T-helper 2 cell treated with Interferon-gamma antibody and Interleukin-4, amounts not matched to agents 100 ng/mL and 5 ng/mL, for 36 hours (primary cell): ENCODE results near the gene COL23A1. TPM values are rescaled to one million over a fixed set of nuclear protein-coding genes. Genes with fewer than 3 reads are reported as not detected.

Source experiments
- intact Hi-C: fragments of 100-400 bp; cut with micrococcal nuclease; formaldehyde crosslinking; loops from one replicate; pipeline ENCODE4 v1.15.1; 2023
- total RNA-seq: library from RNA; stranded (reverse); gene quantifications from 2 replicates; pipeline ENCODE4 v1.2.3, GENCODE V29; 2022

Gene COL23A1
- total RNA-seq, 1 donor from 2014 or later, result 0.09 TPM

GRCh38 chr5:178557416-178557815, 32.8 kb downstream of the COL23A1 start:
- intact Hi-C loops, result no loop called here

GRCh38 chr5:178555771-178556211, 34.4 kb downstream of the COL23A1 start:
- intact Hi-C loops, result no loop called here

- intact Hi-C loops, result no loop called here
These were observed 35.2 kb downstream of the COL23A1 start for GRCh38 chr5:178555005-178555404.

GRCh38 chr5:178554311-178554710, 35.9 kb downstream of the COL23A1 start:
- intact Hi-C loops, result no loop called here

DNA sequence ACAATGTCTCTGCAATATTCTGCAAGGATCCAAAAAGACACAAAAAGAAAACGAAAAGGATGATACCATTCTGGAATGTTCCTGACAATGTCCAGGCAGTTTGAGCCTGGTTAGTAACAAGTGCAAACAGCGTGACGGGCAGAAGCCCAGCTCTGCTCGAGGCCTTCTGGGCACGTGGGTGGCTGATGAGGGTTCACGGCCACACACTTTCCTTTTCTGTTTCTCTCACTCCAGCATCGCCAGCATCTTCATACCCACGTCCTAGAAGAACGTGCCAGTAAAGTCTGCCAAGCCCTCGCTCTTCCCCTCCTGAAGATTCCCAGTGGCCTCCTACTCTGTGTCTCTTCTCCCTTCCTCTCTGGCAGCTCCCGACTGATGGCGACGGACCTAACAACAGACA, 36.7 kb downstream of the COL23A1 start:
- intact Hi-C loops, result no loop called here

DNA sequence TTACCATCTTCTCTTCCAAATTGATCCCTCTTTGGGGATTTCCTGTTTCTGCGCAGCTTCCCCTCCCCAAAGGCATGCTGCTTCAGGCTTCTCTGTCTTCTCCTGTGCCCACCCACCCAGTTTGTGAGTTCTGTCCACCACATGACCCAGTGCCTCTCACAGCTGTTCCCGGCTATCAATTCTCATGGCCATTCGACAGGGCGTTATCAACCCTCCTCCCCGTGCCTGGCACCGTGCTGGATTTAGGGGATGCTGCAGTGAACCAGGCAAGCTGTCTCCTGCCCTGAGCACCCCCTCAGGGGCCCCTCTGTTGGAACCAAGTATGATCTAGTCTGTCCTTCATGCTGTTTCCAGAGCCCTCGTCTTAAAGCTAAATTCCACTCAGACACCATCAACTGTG, 38.7 kb downstream of the COL23A1 start:
- intact Hi-C loops, result loop anchor here (2.0 kb wide), 1 partner anchor 317 kb away; no protein-coding TSS in a partner anchor

DNA sequence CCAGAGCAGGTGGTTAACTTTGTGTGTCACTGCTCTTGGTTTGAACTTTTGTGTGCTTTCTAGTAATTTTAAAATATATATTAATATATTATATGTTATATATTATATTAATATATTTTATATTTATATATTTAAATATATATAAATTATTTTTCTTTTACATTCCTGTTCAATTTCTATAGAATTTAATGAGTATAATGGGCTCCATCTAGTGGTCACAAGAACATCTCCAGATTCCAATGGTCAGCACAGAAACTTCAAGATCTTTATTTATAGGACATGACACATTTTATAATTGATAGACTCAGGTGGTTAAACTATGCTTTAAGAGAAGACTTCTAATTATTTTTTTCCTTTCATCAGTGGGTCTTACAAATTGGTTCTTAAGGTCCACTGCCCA, 39.1 kb downstream of the COL23A1 start:
- intact Hi-C loops, result loop anchor here (2.0 kb wide), 1 partner anchor 316 kb away; no protein-coding TSS in a partner anchor

GRCh38 chr5:178548746-178549145, 41.4 kb downstream of the COL23A1 start:
- intact Hi-C loops, result no loop called here

DNA sequence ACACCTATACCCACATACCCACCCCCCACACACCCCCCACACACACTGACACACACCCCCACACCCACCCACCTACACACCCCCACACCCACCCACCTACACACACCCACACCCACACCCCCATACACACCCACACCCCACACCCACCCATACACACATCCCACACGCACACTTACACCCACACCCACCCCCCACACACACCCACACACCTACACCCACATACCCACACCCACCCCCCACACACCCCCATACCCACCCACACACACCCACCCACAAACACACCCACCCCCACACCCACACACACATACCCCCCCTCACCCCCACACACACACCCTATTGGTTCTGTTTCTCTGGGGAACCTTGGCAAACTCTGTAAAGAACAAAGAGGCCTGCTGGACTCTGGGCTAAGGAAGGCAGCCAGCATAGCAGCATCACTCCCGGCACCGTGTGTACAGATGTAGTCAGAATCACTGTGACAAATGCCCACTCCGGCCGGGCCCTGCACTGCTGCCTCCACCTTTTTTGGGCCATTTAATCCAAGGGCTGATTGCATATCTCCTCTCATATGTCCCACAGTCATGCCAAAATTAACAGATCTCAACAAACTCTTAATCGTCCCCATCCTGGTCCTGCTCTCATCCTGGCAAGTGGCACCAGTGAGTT, 42.3 kb downstream of the COL23A1 start:
- intact Hi-C loops, result no loop called here

DNA sequence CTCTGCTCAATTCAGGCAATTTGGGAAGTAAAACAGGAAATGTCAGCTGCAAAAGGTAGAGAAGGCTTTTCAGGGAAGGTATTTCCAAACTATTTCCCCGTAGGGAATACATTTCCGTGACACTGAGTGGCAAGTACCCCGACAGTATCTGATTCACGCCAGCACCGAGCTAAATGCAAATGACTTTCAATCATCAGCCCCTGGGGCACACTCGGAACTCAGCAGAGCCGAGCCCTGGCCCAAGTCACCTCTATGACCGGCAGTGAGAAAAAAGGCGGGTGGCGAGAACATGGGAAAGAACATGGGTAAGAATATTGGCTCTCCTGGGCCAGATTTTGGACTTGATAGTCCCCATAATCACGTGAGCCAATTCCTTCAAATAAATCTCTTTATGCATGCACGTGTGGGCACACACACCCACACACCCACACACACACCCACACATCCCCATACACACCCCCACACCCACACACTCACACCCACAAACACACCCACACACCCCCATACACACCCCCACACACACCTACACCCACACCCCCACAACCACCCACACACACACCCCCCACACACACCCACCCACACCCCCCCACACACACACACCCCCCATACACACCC, 43.0 kb downstream of the COL23A1 start:
- intact Hi-C loops, result no loop called here

- intact Hi-C loops, result no loop called here
These were observed 43.5 kb downstream of the COL23A1 start for GRCh38 chr5:178546675-178547033.

DNA sequence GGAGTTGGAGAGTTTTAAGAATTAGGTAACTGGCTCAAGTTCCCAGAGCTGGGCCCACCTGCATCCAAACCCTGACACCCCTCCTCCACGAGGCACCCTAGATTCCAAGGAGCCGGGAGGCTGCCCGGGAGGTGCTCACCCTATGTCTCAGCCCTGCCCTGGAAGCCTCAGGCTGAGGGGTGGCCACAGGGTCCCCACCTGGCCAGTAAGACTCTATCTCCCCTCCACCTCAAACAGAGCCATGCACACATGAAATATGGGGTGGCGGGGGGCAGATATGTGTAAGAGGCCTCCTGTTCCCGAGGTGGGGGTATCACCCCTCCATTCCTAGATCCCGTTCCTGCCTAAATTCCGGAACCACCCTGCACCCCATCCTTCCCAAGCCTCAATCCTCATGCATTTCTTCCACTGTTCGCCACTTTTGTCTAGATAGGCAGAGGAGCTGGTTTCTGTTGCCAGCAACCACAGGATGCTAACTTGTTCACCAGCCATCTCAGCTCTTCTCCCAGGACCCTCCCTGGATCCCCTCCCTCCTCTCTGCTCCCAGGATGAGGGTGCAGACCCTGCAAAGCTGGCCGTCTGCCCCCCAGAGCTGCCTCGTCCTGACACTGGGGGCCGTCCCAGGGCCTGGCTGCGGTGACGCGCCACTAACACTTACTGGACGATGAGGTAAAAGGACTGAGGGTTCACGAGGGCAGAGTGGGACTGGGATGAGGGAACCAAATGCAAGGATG, 44.1 kb downstream of the COL23A1 start:
- intact Hi-C loops, result no loop called here

DNA sequence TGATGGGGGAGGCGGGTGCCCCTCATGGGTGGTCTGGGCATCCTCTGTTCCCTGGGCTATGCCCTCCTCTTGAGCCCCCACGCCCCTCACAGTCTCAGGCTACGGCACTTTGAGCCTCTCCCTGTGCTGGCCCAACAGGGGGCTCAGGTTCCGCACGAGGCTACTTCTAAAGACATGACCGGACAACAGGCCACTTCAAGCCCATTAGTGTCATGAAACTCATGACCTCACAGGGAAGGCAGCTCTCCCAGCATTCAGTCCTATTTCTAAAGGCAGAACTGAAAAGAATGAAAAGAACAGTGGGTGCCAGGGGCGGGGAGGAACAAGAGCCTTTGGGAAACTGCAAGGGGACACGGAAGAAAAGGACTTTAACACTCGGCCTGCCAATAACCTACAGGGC, 45.0 kb downstream of the COL23A1 start:
- intact Hi-C loops, result no loop called here

GRCh38 chr5:178544166-178544834, 45.9 kb downstream of the COL23A1 start:
- intact Hi-C loops, result no loop called here

GRCh38 chr5:178542455-178542854, 47.7 kb downstream of the COL23A1 start:
- intact Hi-C loops, result no loop called here

DNA sequence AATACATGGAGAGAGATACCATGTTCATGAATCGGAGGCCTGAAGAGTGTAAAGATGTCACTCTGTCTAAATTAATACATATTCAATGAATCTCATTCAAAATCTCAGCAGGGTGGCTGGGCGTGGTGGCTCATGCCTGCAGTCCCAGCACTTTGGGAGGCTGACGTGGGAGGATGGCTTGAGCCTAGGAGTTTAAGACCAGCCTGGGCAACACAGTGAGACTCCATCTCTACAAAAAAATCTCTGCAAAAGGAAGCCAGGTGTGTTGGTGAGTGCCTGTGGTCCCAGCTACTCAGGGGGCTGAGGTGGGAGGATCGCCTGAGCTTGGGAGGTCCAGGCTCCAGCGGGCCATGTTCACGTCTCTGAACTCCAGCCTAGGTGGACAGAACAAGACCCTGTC, 49.7 kb downstream of the COL23A1 start:
- intact Hi-C loops, result no loop called here

GRCh38 chr5:178538741-178539229, 51.4 kb downstream of the COL23A1 start:
- intact Hi-C loops, result no loop called here

- intact Hi-C loops, result no loop called here
These were observed 52.5 kb downstream of the COL23A1 start for GRCh38 chr5:178537467-178538371.

DNA sequence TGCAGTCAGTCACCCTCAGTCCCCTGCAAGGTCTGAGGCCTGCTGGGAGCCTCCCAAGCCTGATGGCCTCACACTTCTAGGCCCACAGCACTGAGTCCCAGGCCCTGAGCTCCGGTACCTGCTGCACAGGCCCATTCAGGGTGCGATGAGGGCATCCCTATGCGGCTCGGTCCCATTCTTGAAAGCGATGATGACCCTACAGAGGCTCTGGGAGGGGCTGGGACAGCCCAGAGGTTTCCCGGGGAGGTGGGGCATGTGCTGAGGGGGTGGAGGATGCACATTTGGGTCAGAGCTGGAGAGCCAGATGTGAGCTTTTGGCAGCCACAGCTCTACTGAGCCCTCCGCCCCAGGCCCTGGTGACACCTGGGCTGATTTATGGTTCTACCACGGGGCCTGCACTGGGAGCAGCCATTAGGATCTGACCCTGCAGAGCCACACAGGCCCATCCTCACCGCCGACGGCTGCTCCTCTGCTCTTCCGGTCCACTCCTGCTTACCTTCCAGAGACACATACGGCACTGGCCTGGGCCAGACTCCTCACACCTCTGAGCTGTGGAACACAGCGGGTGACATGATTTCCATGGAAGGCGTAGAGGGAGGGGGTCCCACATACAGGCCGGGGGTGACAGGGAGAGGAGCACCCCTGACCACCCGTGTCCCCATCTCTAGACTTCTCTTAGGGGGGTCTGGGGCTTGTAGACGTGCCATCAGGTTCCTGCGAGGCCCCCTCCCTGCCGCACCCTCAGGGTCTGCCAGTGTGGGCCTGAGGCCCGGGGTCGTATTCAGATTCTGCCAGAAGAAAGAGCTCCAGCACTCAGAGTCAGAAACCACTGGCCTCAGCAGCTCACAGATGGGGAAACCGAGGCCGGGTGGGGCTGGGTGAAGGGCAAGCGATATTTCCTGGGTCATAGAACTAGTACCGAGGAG, 53.4 kb downstream of the COL23A1 start:
- intact Hi-C loops, result no loop called here
